ENCODE data around the gene DPT. TPM values are rescaled to one million over a fixed set of nuclear protein-coding genes. Genes with fewer than 3 reads are reported as not detected.

DPT gene
- total RNA-seq, 2 experiments from 2014 or later: not detected

GRCh38 chr1:168735974-168736373 is 7.0 kb upstream of the DPT start:
- intact Hi-C loops (cut with micrococcal nuclease): no loop called here
- H3K36me3 Mint-ChIP-seq (ENCODE audit: low read depth): no peaks in the 10 kb centered on the region
- no peak for TF ChIP-seq CTCF (IDR thresholded peaks at IDR 0.05)
- H3K4me1 Mint-ChIP-seq (ENCODE audit: low read depth): no peaks in the 10 kb centered on the region
- no peak overlapping the region for H3K4me3 Mint-ChIP-seq
- DNase-seq (no peak), ATAC-seq (no peak)
- peaks cover 4% of the 10 kb centered on the region for H3K27me3 Mint-ChIP-seq
- H3K9me3 Mint-ChIP-seq: no peaks in the 10 kb centered on the region
- H3K27ac Mint-ChIP-seq: no peak overlapping the region
- ChIA-PET CTCF (no interaction called here), POLR2A (no interaction called here)

DNA sequence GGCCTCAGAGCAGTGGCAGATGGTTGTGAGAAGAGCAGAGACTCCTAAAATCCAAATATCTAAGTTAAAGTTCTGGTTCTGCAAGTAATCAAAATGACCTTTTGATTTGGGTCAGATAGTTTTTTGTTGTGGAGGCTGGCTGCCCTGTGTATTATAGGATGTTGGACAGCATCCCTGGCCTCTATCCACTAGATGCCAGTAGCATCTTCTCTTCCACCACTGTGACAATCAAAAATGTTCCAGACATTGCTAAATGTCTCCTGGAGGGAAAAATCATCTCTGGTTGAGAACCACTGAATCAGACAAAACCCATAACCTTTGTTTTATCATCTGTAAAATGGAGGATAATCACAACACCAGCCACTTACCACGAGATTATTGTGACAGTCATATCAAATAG is 5.9 kb upstream of the DPT start:
- no peaks in the 10 kb centered on the region for H3K9me3 Mint-ChIP-seq
- intact Hi-C loops (cut with micrococcal nuclease): no loop called here

DNA sequence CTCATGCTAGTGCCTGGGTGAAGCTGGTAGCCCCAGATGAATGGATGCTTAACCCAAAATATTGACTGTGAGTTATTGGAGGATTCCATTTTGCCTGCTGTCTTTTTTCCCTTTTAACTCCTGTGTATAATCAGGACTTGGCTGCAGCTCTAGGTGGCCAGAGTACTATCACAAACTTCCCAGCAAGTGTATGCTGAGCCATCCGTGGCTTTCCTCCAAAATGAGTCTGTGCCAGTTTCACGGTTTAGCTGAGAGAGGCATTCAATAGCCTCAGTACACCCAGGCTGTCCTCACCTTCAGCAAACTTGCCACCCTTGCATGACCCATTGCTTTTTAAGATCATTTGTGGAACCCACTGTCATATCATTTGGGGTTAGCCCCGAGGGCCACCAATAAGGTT is 5.3 kb upstream of the DPT start:
- no peak overlapping the region for H3K27ac Mint-ChIP-seq
- CTCF ChIA-PET: no interaction called here
- H3K9me3 Mint-ChIP-seq: no peaks in the 10 kb centered on the region
- TF ChIP-seq CTCF (IDR thresholded peaks at IDR 0.05): no peak
- POLR2A ChIA-PET: no interaction called here
- H3K36me3 Mint-ChIP-seq (ENCODE audit: low read depth): no peaks in the 10 kb centered on the region
- no peak overlapping the region for H3K4me3 Mint-ChIP-seq
- DNase-seq (no peak), ATAC-seq (no peak)
- no peaks in the 10 kb centered on the region for H3K4me1 Mint-ChIP-seq (ENCODE audit: low read depth)
- intact Hi-C loops (cut with micrococcal nuclease): no loop called here
- peaks cover 4% of the 10 kb centered on the region for H3K27me3 Mint-ChIP-seq

More for the DNA sequence above, 5.9 kb upstream of the DPT start:
- ChIA-PET CTCF (no interaction called here), POLR2A (no interaction called here)
- no peak overlapping the region for H3K27ac Mint-ChIP-seq
- ATAC-seq (no peak), DNase-seq (no peak)
- H3K27me3 Mint-ChIP-seq: peaks cover 4% of the 10 kb centered on the region
- TF ChIP-seq CTCF (IDR thresholded peaks at IDR 0.05): no peak
- no peak overlapping the region for H3K4me3 Mint-ChIP-seq
- no peaks in the 10 kb centered on the region for H3K4me1 Mint-ChIP-seq (ENCODE audit: low read depth)
- no peaks in the 10 kb centered on the region for H3K36me3 Mint-ChIP-seq (ENCODE audit: low read depth)

DNA sequence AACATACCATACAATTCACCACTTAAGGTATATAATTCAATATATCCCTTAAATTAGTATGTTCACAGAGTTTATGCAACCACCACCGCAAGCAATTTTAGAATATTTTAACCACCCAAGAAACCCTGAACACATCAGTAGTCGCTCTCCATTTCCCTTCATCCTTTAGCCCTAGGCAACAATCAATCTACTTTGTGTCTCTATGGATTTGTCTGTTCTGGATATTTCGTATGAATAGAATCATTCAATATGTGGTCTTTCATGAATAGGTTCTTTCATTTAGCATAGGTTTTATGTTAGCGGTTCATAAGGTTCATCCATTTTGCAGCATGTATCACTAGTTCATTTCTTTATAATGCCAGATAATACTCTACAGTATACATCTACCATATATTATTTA is 4.2 kb upstream of the DPT start:
- no peaks in the 10 kb centered on the region for H3K4me1 Mint-ChIP-seq (ENCODE audit: low read depth)
- POLR2A ChIA-PET: no interaction called here
- DNase-seq (no peak), ATAC-seq (no peak)
- intact Hi-C loops (cut with micrococcal nuclease): no loop called here
- H3K27me3 Mint-ChIP-seq: peaks cover 4% of the 10 kb centered on the region
- CTCF ChIA-PET: no interaction called here
- no peak overlapping the region for H3K4me3 Mint-ChIP-seq
- H3K27ac Mint-ChIP-seq: no peak overlapping the region
- H3K36me3 Mint-ChIP-seq (ENCODE audit: low read depth): no peaks in the 10 kb centered on the region
- no peaks in the 10 kb centered on the region for H3K9me3 Mint-ChIP-seq
- TF ChIP-seq CTCF (IDR thresholded peaks at IDR 0.05): no peak

GRCh38 chr1:168732736-168733135 is 3.7 kb upstream of the DPT start:
- ChIA-PET CTCF (no interaction called here), POLR2A (no interaction called here)
- Mint-ChIP-seq H3K9me3 (no peaks in the 10 kb centered on the region), H3K27ac (no peak overlapping the region), H3K36me3 (ENCODE audit: low read depth) (no peaks in the 10 kb centered on the region), H3K4me3 (no peak overlapping the region), H3K4me1 (ENCODE audit: low read depth) (no peaks in the 10 kb centered on the region), H3K27me3 (peaks cover 4% of the 10 kb centered on the region)
- ATAC-seq: no peak
- no peak for TF ChIP-seq CTCF (IDR thresholded peaks at IDR 0.05)
- intact Hi-C loops (cut with micrococcal nuclease): no loop called here
- DNase-seq: no peak

Data from activated CD8-positive, alpha-beta T cell treated with anti-CD3 and anti-CD28 coated beads for 36 hours (primary cell).